GM23338 (cell line): ENCODE results near the gene EFCC1. TPM values are rescaled to one million over a fixed set of nuclear protein-coding genes. Genes with fewer than 3 reads are reported as not detected.

Experiments
- ATAC-seq: fragments of 200-7000 bp; cut with Tn5 transposase; 3 replicates; pipeline ENCODE4 v1.9.1; 2020
- DNase-seq: peaks from one replicate; pipeline ENCODE4 v3.0.0-alpha.2; 2015; ENCODE audit warnings: low spot score
- H2AFZ ChIP-seq: fragments of 200-600 bp; sonication (generic); 2 replicates; pipeline ENCODE4 v1.8.0; 2016; ENCODE audit warnings: antibody characterized with exemption, mild to moderate bottlenecking, moderate library complexity
- H3F3A ChIP-seq: fragments of 200-600 bp; sonication (generic); replicated peaks from 2 replicates; pipeline ENCODE4 v1.8.0; 2017; ENCODE audit warnings: antibody characterized with exemption, mixed run types, low read depth
- H3K27ac ChIP-seq: fragments of 200-600 bp; sonication (generic); 2 replicates; pipeline ENCODE4 v1.6.1; 2016; ENCODE audit warnings: low read depth
- H3K27me3 ChIP-seq: fragments of 200-600 bp; sonication (generic); 2 replicates; pipeline ENCODE4 v1.8.0; 2016; ENCODE audit warnings: mild to moderate bottlenecking, mixed run types, moderate library complexity; ENCODE audit not compliant: insufficient read depth
- H3K36me3 ChIP-seq: fragments of 200-600 bp; sonication (generic); 2 replicates; pipeline ENCODE4 v1.8.0; 2016; ENCODE audit warnings: mild to moderate bottlenecking; ENCODE audit not compliant: insufficient read depth
- H3K4me1 ChIP-seq: fragments of 200-600 bp; sonication (generic); 2 replicates; pipeline ENCODE4 v1.8.0; 2016; ENCODE audit warnings: mild to moderate bottlenecking, moderate library complexity; ENCODE audit not compliant: insufficient read depth
- H3K4me2 ChIP-seq: fragments of 200-600 bp; sonication (generic); 2 replicates; pipeline ENCODE4 v1.7.1; 2017; ENCODE audit warnings: mixed run types
- H3K4me3 ChIP-seq: fragments of 200-600 bp; sonication (generic); 2 replicates; pipeline ENCODE4 v1.6.1; 2016; ENCODE audit warnings: mixed run types
- H3K79me2 ChIP-seq: fragments of 200-600 bp; sonication (generic); replicated peaks from 2 replicates; pipeline ENCODE4 v1.8.0; 2017; ENCODE audit warnings: mild to moderate bottlenecking; ENCODE audit not compliant: insufficient read depth
- H3K9me2 ChIP-seq: fragments of 200-600 bp; sonication (generic); 2 replicates; pipeline ENCODE4 v1.8.0; 2017; ENCODE audit not compliant: insufficient read depth
- H4K20me1 ChIP-seq: fragments of 200-600 bp; sonication (generic); replicated peaks from 2 replicates; pipeline ENCODE4 v1.8.0; 2017; ENCODE audit warnings: mild to moderate bottlenecking; ENCODE audit not compliant: insufficient read depth
- H3K27ac Mint-ChIP-seq: 2 replicates; pipeline ENCODE4 v1.8.0; 2020; ENCODE audit warnings: inconsistent platforms, mild to moderate bottlenecking, moderate library complexity, mixed read lengths
- H3K27me3 Mint-ChIP-seq: 3 replicates; pipeline ENCODE4 v1.8.0; 2022; ENCODE audit warnings: low read depth, mild to moderate bottlenecking, moderate library complexity, mixed read lengths, inconsistent platforms; ENCODE audit not compliant: insufficient read depth, poor library complexity
- H3K36me3 Mint-ChIP-seq: 3 replicates; pipeline ENCODE4 v1.8.0; 2021; ENCODE audit warnings: low read depth, mild to moderate bottlenecking, inconsistent platforms, moderate library complexity, mixed read lengths
- H3K4me1 Mint-ChIP-seq: 3 replicates; pipeline ENCODE4 v1.8.0; 2020; ENCODE audit warnings: mild to moderate bottlenecking, inconsistent platforms, mixed read lengths
- H3K4me3 Mint-ChIP-seq: 3 replicates; pipeline ENCODE4 v1.8.0; 2021; ENCODE audit warnings: moderate library complexity, mild to moderate bottlenecking, inconsistent platforms, mixed read lengths
- H3K9me3 Mint-ChIP-seq: 3 replicates; pipeline ENCODE4 v1.8.0; 2020; ENCODE audit warnings: moderate library complexity, mild to moderate bottlenecking, inconsistent platforms, mixed read lengths
- EZH2phosphoT487 ChIP-seq: fragments of 200-600 bp; sonication (generic); IDR thresholded peaks from one replicate; pipeline ENCODE4 v1.8.1; 2018; ENCODE audit warnings: antibody characterized with exemption; ENCODE audit not compliant: unreplicated experiment
- JUNB ChIP-seq: IDR thresholded peaks from one replicate; pipeline ENCODE4 v1.6.1; 2016; ENCODE audit warnings: antibody characterized with exemption; ENCODE audit not compliant: unreplicated experiment
- POLR2AphosphoS5 ChIP-seq: IDR thresholded peaks from 2 replicates; pipeline ENCODE4 v1.6.1; 2016; ENCODE audit warnings: antibody characterized with exemption, low read depth
- REST ChIP-seq: IDR thresholded peaks from one replicate; pipeline ENCODE4 v1.6.1; 2018; ENCODE audit warnings: antibody characterized with exemption; ENCODE audit not compliant: unreplicated experiment
- STAT1 ChIP-seq: IDR thresholded peaks from one replicate; pipeline ENCODE4 v1.6.1; 2016; ENCODE audit warnings: antibody characterized with exemption; ENCODE audit not compliant: unreplicated experiment
- ZNF114 ChIP-seq: fragments of 250-450 bp; sonication (Bioruptor Pico); IDR thresholded peaks from 2 replicates; pipeline ENCODE4 v1.5.0; 2020; ENCODE audit warnings: mild to moderate bottlenecking, moderate library complexity
- polyA plus RNA-seq: library from polyadenylated mRNA; unstranded; fragments of >200 nt; fragmentation: Nextera tagmentation; extraction: Ambion mirVana; gene quantifications from 2 replicates; pipeline ENCODE4 v1.2.1, GENCODE V29; 2016
- total RNA-seq: library from RNA; depleted of rRNA; stranded (reverse); fragments of >200 nt; shearing (Covaris generic); gene quantifications from 2 replicates; pipeline ENCODE4 v1.2.3, GENCODE V29; 2014
- TF ChIP-seq, protein P1 (sequence below), 2 experiments: fragments of 200-600 bp in 1 of 2; sonication (generic) in 1 of 2; conservative IDR thresholded peaks; 2 replicates each; pipeline versions ENCODE4 v1.5.1 to v1.6.1; 2016 to 2017; ENCODE audit warnings: antibody characterized with exemption in 2 of 2, low read depth in 2 of 2, mild to moderate bottlenecking in 2 of 2, moderate library complexity in 1 of 2
- TF ChIP-seq, protein P2 (sequence below): IDR thresholded peaks from 2 replicates; pipeline ENCODE4 v1.6.1; 2016; ENCODE audit warnings: antibody characterized with exemption

Gene EFCC1
- total and polyA plus RNA-seq, 2 experiments from 2014 or later = not detected

GRCh38 chr3:129016356-129016719, 15.2 kb downstream of the EFCC1 start:
- Mint-ChIP-seq H3K4me3 (no peak overlapping the region), H3K27ac (no peak overlapping the region), H3K27me3 (peaks cover 3% of the 10 kb centered on the region), H3K9me3 (no peaks in the 10 kb centered on the region), H3K4me1 (peaks cover 9% of the 10 kb centered on the region; the same call in 2 of the 3 replicates), H3K36me3 (no peaks in the 10 kb centered on the region; the same call in 2 of the 3 replicates)
- H3K27me3 ChIP-seq = no peaks in the 10 kb centered on the region
- no peaks in the 10 kb centered on the region for H3F3A ChIP-seq
- DNase-seq (no peak), ATAC-seq (peak; percentile 35)
- H3K4me3 ChIP-seq = no peak overlapping the region
- no peaks in the 10 kb centered on the region for H3K79me2 ChIP-seq
- H2AFZ ChIP-seq = no peak overlapping the region
- TF ChIP-seq ZNF114 (CRISPR knock-in tag) = no peak
- TF ChIP-seq EZH2phosphoT487 = no peak
- no peak for TF ChIP-seq JUNB
- TF ChIP-seq REST = no peak
- TF ChIP-seq, protein P1, sequence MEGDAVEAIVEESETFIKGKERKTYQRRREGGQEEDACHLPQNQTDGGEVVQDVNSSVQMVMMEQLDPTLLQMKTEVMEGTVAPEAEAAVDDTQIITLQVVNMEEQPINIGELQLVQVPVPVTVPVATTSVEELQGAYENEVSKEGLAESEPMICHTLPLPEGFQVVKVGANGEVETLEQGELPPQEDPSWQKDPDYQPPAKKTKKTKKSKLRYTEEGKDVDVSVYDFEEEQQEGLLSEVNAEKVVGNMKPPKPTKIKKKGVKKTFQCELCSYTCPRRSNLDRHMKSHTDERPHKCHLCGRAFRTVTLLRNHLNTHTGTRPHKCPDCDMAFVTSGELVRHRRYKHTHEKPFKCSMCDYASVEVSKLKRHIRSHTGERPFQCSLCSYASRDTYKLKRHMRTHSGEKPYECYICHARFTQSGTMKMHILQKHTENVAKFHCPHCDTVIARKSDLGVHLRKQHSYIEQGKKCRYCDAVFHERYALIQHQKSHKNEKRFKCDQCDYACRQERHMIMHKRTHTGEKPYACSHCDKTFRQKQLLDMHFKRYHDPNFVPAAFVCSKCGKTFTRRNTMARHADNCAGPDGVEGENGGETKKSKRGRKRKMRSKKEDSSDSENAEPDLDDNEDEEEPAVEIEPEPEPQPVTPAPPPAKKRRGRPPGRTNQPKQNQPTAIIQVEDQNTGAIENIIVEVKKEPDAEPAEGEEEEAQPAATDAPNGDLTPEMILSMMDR (conservative IDR thresholded peaks at IDR 0.05; ENCODE audit: low read depth in 2 of 2) = peak in 1 of 2 experiments; percentile 28; a peak in 2 of 4 replicates
- no peaks in the 10 kb centered on the region; the same call in 1 of the 2 replicates for H3K4me1 ChIP-seq
- no peaks in the 10 kb centered on the region for H4K20me1 ChIP-seq
- H3K4me2 ChIP-seq = no peak overlapping the region
- H3K9me2 ChIP-seq = no peaks in the 10 kb centered on the region
- no peaks in the 10 kb centered on the region for H3K36me3 ChIP-seq
- no peak overlapping the region for H3K27ac ChIP-seq

- Mint-ChIP-seq H3K4me3 (no peak overlapping the region), H3K4me1 (peaks cover 9% of the 10 kb centered on the region; the same call in 2 of the 3 replicates), H3K27me3 (peaks cover 3% of the 10 kb centered on the region), H3K36me3 (no peaks in the 10 kb centered on the region; the same call in 2 of the 3 replicates), H3K9me3 (no peaks in the 10 kb centered on the region), H3K27ac (no peak overlapping the region)
- ATAC-seq (no peak), DNase-seq (no peak)
- H4K20me1 ChIP-seq = no peaks in the 10 kb centered on the region
- no peaks in the 10 kb centered on the region for H3K9me2 ChIP-seq
- no peaks in the 10 kb centered on the region for H3F3A ChIP-seq
- no peaks in the 10 kb centered on the region for H3K79me2 ChIP-seq
- no peaks in the 10 kb centered on the region; the same call in 1 of the 2 replicates for H3K4me1 ChIP-seq
- no peak overlapping the region for H3K4me2 ChIP-seq
- H2AFZ ChIP-seq = no peak overlapping the region
- H3K27ac ChIP-seq = no peak overlapping the region
- no peaks in the 10 kb centered on the region for H3K36me3 ChIP-seq
- H3K27me3 ChIP-seq = no peaks in the 10 kb centered on the region
- H3K4me3 ChIP-seq = no peak overlapping the region
- TF ChIP-seq POLR2AphosphoS5 (no peak), EZH2phosphoT487 (no peak), STAT1 (no peak), REST (no peak)
- TF ChIP-seq, protein P1 (conservative IDR thresholded peaks at IDR 0.05; ENCODE audit: low read depth in 2 of 2) = no peak
- TF ChIP-seq, protein P2, sequence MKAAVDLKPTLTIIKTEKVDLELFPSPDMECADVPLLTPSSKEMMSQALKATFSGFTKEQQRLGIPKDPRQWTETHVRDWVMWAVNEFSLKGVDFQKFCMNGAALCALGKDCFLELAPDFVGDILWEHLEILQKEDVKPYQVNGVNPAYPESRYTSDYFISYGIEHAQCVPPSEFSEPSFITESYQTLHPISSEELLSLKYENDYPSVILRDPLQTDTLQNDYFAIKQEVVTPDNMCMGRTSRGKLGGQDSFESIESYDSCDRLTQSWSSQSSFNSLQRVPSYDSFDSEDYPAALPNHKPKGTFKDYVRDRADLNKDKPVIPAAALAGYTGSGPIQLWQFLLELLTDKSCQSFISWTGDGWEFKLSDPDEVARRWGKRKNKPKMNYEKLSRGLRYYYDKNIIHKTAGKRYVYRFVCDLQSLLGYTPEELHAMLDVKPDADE = no peak
Observed at GRCh38 chr3:129016720-129017483, 15.8 kb downstream of the EFCC1 start.
